Breast epithelium (tissue), 3 donors: Measurements from ENCODE around the gene STK35.

Experiments
- POLR2A ChIP-seq: fragments of 450-650 bp; IDR thresholded peaks from one replicate; pipeline ENCODE4 v1.6.1; 2016; ENCODE audit warnings: antibody characterized with exemption, mild to moderate bottlenecking, moderate library complexity
- TF ChIP-seq, protein P1 (sequence below), 3 donors: fragments of 450-650 bp; IDR thresholded peaks; one replicate each; pipeline ENCODE4 v1.5.1; 2016 to 2017; ENCODE audit warnings: antibody characterized with exemption in 3 of 3, mild to moderate bottlenecking in 3 of 3, moderate library complexity in 3 of 3

DNA sequence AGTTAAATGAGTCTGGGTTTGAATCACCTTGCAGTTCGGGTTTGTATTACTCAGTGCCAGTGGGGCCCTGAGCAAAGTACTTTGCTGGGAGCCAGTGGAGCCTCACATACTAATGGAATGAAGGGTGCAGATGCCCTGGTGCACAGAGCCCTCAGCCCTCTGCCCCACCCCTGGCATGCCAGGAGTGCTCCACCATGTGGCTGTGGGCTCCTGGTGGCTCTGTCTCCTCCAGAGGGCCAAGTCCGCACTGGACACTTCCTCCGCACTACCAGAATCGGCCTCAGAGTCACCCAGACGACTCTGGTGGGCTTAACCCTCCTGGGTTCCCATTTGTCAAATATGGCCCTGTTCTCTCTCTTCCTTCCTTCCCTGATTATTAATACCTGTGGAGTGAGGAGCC, 94.0 kb downstream of the STK35 start:
- TF ChIP-seq, protein P1, sequence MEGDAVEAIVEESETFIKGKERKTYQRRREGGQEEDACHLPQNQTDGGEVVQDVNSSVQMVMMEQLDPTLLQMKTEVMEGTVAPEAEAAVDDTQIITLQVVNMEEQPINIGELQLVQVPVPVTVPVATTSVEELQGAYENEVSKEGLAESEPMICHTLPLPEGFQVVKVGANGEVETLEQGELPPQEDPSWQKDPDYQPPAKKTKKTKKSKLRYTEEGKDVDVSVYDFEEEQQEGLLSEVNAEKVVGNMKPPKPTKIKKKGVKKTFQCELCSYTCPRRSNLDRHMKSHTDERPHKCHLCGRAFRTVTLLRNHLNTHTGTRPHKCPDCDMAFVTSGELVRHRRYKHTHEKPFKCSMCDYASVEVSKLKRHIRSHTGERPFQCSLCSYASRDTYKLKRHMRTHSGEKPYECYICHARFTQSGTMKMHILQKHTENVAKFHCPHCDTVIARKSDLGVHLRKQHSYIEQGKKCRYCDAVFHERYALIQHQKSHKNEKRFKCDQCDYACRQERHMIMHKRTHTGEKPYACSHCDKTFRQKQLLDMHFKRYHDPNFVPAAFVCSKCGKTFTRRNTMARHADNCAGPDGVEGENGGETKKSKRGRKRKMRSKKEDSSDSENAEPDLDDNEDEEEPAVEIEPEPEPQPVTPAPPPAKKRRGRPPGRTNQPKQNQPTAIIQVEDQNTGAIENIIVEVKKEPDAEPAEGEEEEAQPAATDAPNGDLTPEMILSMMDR (IDR thresholded peaks at IDR 0.05) = no peak
- no peak for TF ChIP-seq POLR2A
